B cell (primary cell): ENCODE data around the gene NFAT5. TPM values are rescaled to one million over a fixed set of nuclear protein-coding genes. Genes with fewer than 3 reads are reported as not detected.

Source experiments
- ATAC-seq: fragments of 200-7000 bp; cut with Tn5 transposase; one replicate; pipeline ENCODE4 v1.10.0; 2021; ENCODE audit warnings: low read depth, mild to moderate bottlenecking, moderate number of reproducible peaks, moderate library complexity
- CTCF ChIA-PET: fragments of 350-600 bp; sonication (Branson Sonifier 250); formaldehyde crosslinking; loops from one replicate; lab custom pipeline; 2021; ENCODE audit warnings: antibody characterized with exemption, inconsistent platforms; lab: Charles Lee
- POLR2A ChIA-PET: fragments of 350-600 bp; sonication (Branson Sonifier 250); formaldehyde crosslinking; loops from one replicate; lab custom pipeline; 2021; ENCODE audit warnings: antibody characterized with exemption; lab: Charles Lee
- DNase-seq: peaks from one replicate; pipeline ENCODE4 v3.0.0; 2013
- H2AFZ ChIP-seq: 2 replicates; pipeline ENCODE4 v1.6.1; 2012; ENCODE audit warnings: mild to moderate bottlenecking, low read depth, low read length; ENCODE audit not compliant: insufficient read depth, poor library complexity, severe bottlenecking
- H3K27ac ChIP-seq, 2 donors: 1 replicate in 1 of 2; 2 replicates in 1 of 2; pipeline ENCODE4 v1.5.1; 2012 to 2013; ENCODE audit warnings: low read length in 2 of 2, mild to moderate bottlenecking in 2 of 2, moderate library complexity in 1 of 2
- H3K27me3 ChIP-seq, 4 experiments: fragments of 200-600 bp in 1 of 4; sonication (generic) in 1 of 4; replicated peaks in 1 of 4; 1 replicate in 2 of 4; 2 replicates in 2 of 4; pipeline versions ENCODE4 v1.6.1 to v1.7.0; 2013 to 2016; ENCODE audit warnings: low read length in 3 of 4, mild to moderate bottlenecking in 2 of 4, mixed read lengths in 1 of 4, moderate library complexity in 1 of 4; ENCODE audit not compliant: insufficient read depth in 4 of 4, control insufficient read depth in 3 of 4; ENCODE audit errors: control extremely low read depth in 1 of 4
- H3K36me3 ChIP-seq, 2 experiments: replicated peaks in 1 of 2; 1 replicate in 1 of 2; 2 replicates in 1 of 2; pipeline versions ENCODE4 v1.6.1 to v1.7.1; 2013; ENCODE audit warnings: low read length in 1 of 2; ENCODE audit not compliant: insufficient read depth in 2 of 2, control insufficient read depth in 1 of 2; ENCODE audit errors: control extremely low read depth in 1 of 2, extremely low read depth in 1 of 2
- H3K4me1 ChIP-seq, 2 donors: fragments of 200-600 bp in 1 of 2; sonication (generic) in 1 of 2; 1 replicate in 1 of 2; 2 replicates in 1 of 2; pipeline versions ENCODE4 v1.5.1 to v1.6.1; 2013 to 2017; ENCODE audit warnings: low read length in 2 of 2; ENCODE audit not compliant: control insufficient read depth in 2 of 2, insufficient read depth in 2 of 2
- H3K4me2 ChIP-seq: replicated peaks from 2 replicates; pipeline ENCODE3; 2012; ENCODE audit warnings: mild to moderate bottlenecking, low read depth, low read length; ENCODE audit not compliant: poor library complexity, severe bottlenecking
- H3K4me3 ChIP-seq, 5 experiments: fragments of 200-600 bp in 1 of 5; sonication (generic) in 1 of 5; 1 replicate in 3 of 5; 2 replicates in 2 of 5; pipeline versions ENCODE4 v1.5.1 to v1.7.0; 2011 to 2016; ENCODE audit warnings: low read length in 4 of 5, mild to moderate bottlenecking in 4 of 5, low read depth in 2 of 5, control low read depth in 1 of 5, moderate library complexity in 1 of 5; ENCODE audit not compliant: insufficient read depth in 1 of 5; ENCODE audit errors: control extremely low read depth in 1 of 5, extremely low read depth in 1 of 5
- H3K79me2 ChIP-seq: fragments of 200-600 bp; sonication (generic); one replicate; pipeline ENCODE4 v1.6.0; 2016; ENCODE audit warnings: low read length; ENCODE audit not compliant: control insufficient read depth, insufficient read depth
- H3K9ac ChIP-seq: fragments of 200-600 bp; sonication (generic); 2 replicates; pipeline ENCODE4 v1.6.1; 2017; ENCODE audit warnings: mild to moderate bottlenecking, low read length, moderate library complexity
- H3K9me3 ChIP-seq, 3 donors: one replicate each; pipeline versions ENCODE4 v1.6.1 to v1.7.1; 2013; ENCODE audit warnings: low read length in 2 of 3; ENCODE audit not compliant: control insufficient read depth in 2 of 3, insufficient read depth in 1 of 3; ENCODE audit errors: control extremely low read depth in 1 of 3
- H4K20me1 ChIP-seq: 2 replicates; pipeline ENCODE4 v1.6.0; 2012; ENCODE audit warnings: mild to moderate bottlenecking, low read length; ENCODE audit not compliant: insufficient read depth, control insufficient read depth, poor library complexity, severe bottlenecking
- H3K27ac Mint-ChIP-seq: one replicate; pipeline ENCODE4 v1.8.0; 2021; ENCODE audit warnings: mixed read lengths
- H3K27me3 Mint-ChIP-seq: one replicate; pipeline ENCODE4 v1.8.0; 2021; ENCODE audit warnings: mixed read lengths
- H3K4me1 Mint-ChIP-seq: one replicate; pipeline ENCODE4 v1.8.0; 2021; ENCODE audit warnings: mixed read lengths
- H3K4me3 Mint-ChIP-seq: one replicate; pipeline ENCODE4 v1.8.0; 2021; ENCODE audit warnings: mixed read lengths
- H3K9me3 Mint-ChIP-seq: one replicate; pipeline ENCODE4 v1.8.0; 2022; ENCODE audit warnings: mixed read lengths; ENCODE audit not compliant: insufficient read depth
- EZH2 ChIP-seq: IDR thresholded peaks from 2 replicates; pipeline ENCODE4 v1.6.1; 2012; ENCODE audit warnings: borderline replicate concordance, low read depth, mild to moderate bottlenecking, moderate library complexity, low read length; ENCODE audit not compliant: insufficient read depth, poor library complexity, severe bottlenecking
- WGBS: methylation state at CpG from one replicate; pipeline ENCODE4 v1.1.5; 2013; ENCODE audit warnings: missing lambda C conversion rate; ENCODE audit not compliant: insufficient coverage; 5-methylcytosine and 5-hydroxymethylcytosine counted together
- intact Hi-C: fragments of 100-400 bp; cut with micrococcal nuclease; formaldehyde crosslinking; loops from one replicate; pipeline ENCODE4 v1.10.0; 2022
- polyA plus RNA-seq: library from polyadenylated mRNA; depleted of rRNA; stranded (reverse); fragments of >200 nt; gene quantifications from 2 replicates; pipeline ENCODE4 v1.2.3, GENCODE V29; 2012
- total RNA-seq, 2 donors: library from RNA; stranded (reverse); fragments of 120-200 nt in 1 of 2; gene quantifications; 1 replicate in 1 of 2; 2 replicates in 1 of 2; pipeline versions ENCODE4 v1.2.3 to v1.2.4, GENCODE V29; 2013 to 2022
- TF ChIP-seq, protein P1 (sequence below): fragments of 200-600 bp; IDR thresholded peaks from one replicate; pipeline ENCODE4 v1.8.0; 2022; ENCODE audit warnings: antibody characterized with exemption, mild to moderate bottlenecking

Gene NFAT5
- total and polyA plus RNA-seq, 2 donors (not counting 1 experiment from before 2014, with no cell fraction given): 6.3 to 50.0 TPM

DNA sequence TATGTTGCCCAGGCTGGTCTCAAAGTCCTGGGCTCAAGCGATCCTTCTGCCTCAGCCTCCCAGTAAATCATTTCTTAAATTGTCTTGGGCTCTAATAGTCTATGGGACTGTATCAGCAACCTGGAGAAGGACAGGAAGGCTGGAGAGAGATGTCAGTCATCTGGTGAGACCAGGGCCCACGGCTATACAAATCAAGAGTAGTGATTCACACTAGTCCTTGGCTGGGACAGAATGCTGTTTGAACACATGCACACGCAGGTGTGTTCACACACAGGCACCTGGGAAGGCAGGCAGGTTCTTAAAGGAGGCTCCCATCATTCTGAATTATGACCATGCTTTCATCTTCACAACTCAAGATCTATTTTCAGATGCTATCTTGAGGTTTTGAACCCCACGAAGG is 146.5 kb downstream of the NFAT5 start:
- Histone ChIP-seq H3K4me2 (no peak overlapping the region), H3K9me3 (no peaks in the 10 kb centered on the region), H2AFZ (no peak overlapping the region), H4K20me1 (no peaks in the 10 kb centered on the region), H3K4me3 (no peak overlapping the region), H3K9ac (no peak overlapping the region), H3K36me3 (peaks cover 0 to 1% of the 10 kb centered on the region in 2 experiments), H3K4me1 (no peaks in the 10 kb centered on the region), H3K79me2 (no peaks in the 10 kb centered on the region), H3K27me3 (no peaks in the 10 kb centered on the region), H3K27ac (no peak overlapping the region)
- Mint-ChIP-seq H3K27ac (no peak overlapping the region), H3K27me3 (no peaks in the 10 kb centered on the region), H3K4me3 (no peak overlapping the region), H3K4me1 (no peaks in the 10 kb centered on the region), H3K9me3 (no peaks in the 10 kb centered on the region)
- intact Hi-C loops: no loop called here
- no peak for DNase-seq
- ChIA-PET POLR2A (no interaction called here), CTCF (interaction anchor here (7.9 kb wide), 1 partner anchor 42 kb away, joined by 73 read pairs; the partner anchor contains the start of gene NOB1)
- TF ChIP-seq EZH2: no peak
- TF ChIP-seq, protein P1, sequence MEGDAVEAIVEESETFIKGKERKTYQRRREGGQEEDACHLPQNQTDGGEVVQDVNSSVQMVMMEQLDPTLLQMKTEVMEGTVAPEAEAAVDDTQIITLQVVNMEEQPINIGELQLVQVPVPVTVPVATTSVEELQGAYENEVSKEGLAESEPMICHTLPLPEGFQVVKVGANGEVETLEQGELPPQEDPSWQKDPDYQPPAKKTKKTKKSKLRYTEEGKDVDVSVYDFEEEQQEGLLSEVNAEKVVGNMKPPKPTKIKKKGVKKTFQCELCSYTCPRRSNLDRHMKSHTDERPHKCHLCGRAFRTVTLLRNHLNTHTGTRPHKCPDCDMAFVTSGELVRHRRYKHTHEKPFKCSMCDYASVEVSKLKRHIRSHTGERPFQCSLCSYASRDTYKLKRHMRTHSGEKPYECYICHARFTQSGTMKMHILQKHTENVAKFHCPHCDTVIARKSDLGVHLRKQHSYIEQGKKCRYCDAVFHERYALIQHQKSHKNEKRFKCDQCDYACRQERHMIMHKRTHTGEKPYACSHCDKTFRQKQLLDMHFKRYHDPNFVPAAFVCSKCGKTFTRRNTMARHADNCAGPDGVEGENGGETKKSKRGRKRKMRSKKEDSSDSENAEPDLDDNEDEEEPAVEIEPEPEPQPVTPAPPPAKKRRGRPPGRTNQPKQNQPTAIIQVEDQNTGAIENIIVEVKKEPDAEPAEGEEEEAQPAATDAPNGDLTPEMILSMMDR: no peak
- ATAC-seq: no peak
- 97% methylated on average over 3 of the region's 4 CpGs for WGBS

GRCh38 chr16:69712914-69713581 is 147.3 kb downstream of the NFAT5 start:
- WGBS: 97% methylated on average over 6 of the region's 9 CpGs
- ChIA-PET POLR2A (no interaction called here), CTCF (interaction anchor here (1.2 to 7.9 kb wide), 2 partner anchors 10 to 41 kb away, joined by 3 to 73 read pairs; partner anchors contain the start of gene NOB1)

More at GRCh38 chr16:69712914-69713581, 147.3 kb downstream of the NFAT5 start:
- Histone ChIP-seq H2AFZ (no peak overlapping the region), H3K79me2 (no peaks in the 10 kb centered on the region), H3K9ac (no peak overlapping the region), H4K20me1 (no peaks in the 10 kb centered on the region), H3K9me3 (no peaks in the 10 kb centered on the region), H3K4me2 (no peak overlapping the region), H3K4me1 (no peaks in the 10 kb centered on the region), H3K4me3 (no peak overlapping the region), H3K36me3 (peaks cover 0 to 1% of the 10 kb centered on the region in 2 experiments), H3K27me3 (no peaks in the 10 kb centered on the region), H3K27ac (no peak overlapping the region)
- Mint-ChIP-seq H3K27ac (no peak overlapping the region), H3K4me1 (no peaks in the 10 kb centered on the region), H3K4me3 (no peak overlapping the region), H3K9me3 (no peaks in the 10 kb centered on the region), H3K27me3 (no peaks in the 10 kb centered on the region)
- ATAC-seq (no peak), DNase-seq (no peak)
- intact Hi-C loops: no loop called here
- TF ChIP-seq, protein P1: no peak
- no peak for TF ChIP-seq EZH2
